Hepatocyte (in vitro differentiated cells): ENCODE results near the gene VAMP8. TPM values are rescaled to one million over a fixed set of nuclear protein-coding genes. Genes with fewer than 3 reads are reported as not detected.
A peak's percentile ranks its signal among the peaks of the same experiment; 100 is the strongest.

Source experiments
- DNase-seq: peaks from one replicate; pipeline ENCODE4 v3.0.0-alpha.2; 2016; ENCODE audit warnings: low spot score
- H2AFZ ChIP-seq: fragments of 200-600 bp; sonication (generic); 2 replicates; pipeline ENCODE4 v1.6.0; 2016; ENCODE audit warnings: antibody characterized with exemption, mild to moderate bottlenecking
- H3K27ac ChIP-seq: fragments of 200-600 bp; sonication (generic); 2 replicates; pipeline ENCODE4 v1.5.1; 2016; ENCODE audit warnings: mild to moderate bottlenecking
- H3K27me3 ChIP-seq: fragments of 200-600 bp; sonication (generic); 2 replicates; pipeline ENCODE4 v1.6.1; 2016
- H3K36me3 ChIP-seq: fragments of 200-600 bp; sonication (generic); replicated peaks from 2 replicates; pipeline ENCODE4 v1.5.1; 2016; ENCODE audit warnings: low read depth; ENCODE audit not compliant: insufficient read depth
- H3K4me1 ChIP-seq: fragments of 200-600 bp; sonication (generic); 2 replicates; pipeline ENCODE4 v1.5.1; 2016; ENCODE audit warnings: mild to moderate bottlenecking, moderate library complexity; ENCODE audit not compliant: insufficient read depth
- H3K4me2 ChIP-seq: fragments of 200-600 bp; sonication (generic); 2 replicates; pipeline ENCODE4 v1.6.0; 2016
- H3K4me3 ChIP-seq: fragments of 200-600 bp; sonication (generic); 2 replicates; pipeline ENCODE4 v1.5.1; 2016; ENCODE audit warnings: mild to moderate bottlenecking
- H3K79me2 ChIP-seq: fragments of 200-600 bp; sonication (generic); 2 replicates; pipeline ENCODE4 v1.6.0; 2017; ENCODE audit warnings: mild to moderate bottlenecking
- H3K9me2 ChIP-seq: fragments of 200-600 bp; sonication (generic); replicated peaks from 2 replicates; pipeline ENCODE4 v1.6.0; 2017; ENCODE audit warnings: mild to moderate bottlenecking; ENCODE audit not compliant: insufficient read depth
- H3K9me3 ChIP-seq: fragments of 200-600 bp; sonication (generic); 2 replicates; pipeline ENCODE4 v1.5.1; 2016; ENCODE audit warnings: low read depth, mild to moderate bottlenecking
- H4K20me1 ChIP-seq: fragments of 200-600 bp; sonication (generic); 2 replicates; pipeline ENCODE4 v1.6.0; 2016; ENCODE audit warnings: mild to moderate bottlenecking; ENCODE audit not compliant: insufficient read depth, poor library complexity, severe bottlenecking
- CTCF ChIP-seq: fragments of 200-600 bp; sonication (generic); IDR thresholded peaks from 2 replicates; pipeline ENCODE4 v1.5.1; 2016; ENCODE audit warnings: antibody characterized with exemption, mild to moderate bottlenecking; ENCODE audit not compliant: poor library complexity
- EZH2 ChIP-seq: fragments of 200-600 bp; sonication (generic); IDR thresholded peaks from 2 replicates; pipeline ENCODE4 v1.6.1; 2016; ENCODE audit warnings: antibody characterized with exemption, mild to moderate bottlenecking, borderline replicate concordance
- EZH2phosphoT487 ChIP-seq: fragments of 200-600 bp; sonication (generic); IDR thresholded peaks from one replicate; pipeline ENCODE4 v1.6.1; 2018; ENCODE audit warnings: antibody characterized with exemption, mild to moderate bottlenecking, low read depth, moderate library complexity; ENCODE audit not compliant: unreplicated experiment, severe bottlenecking
- WGBS: methylation state at CpG from one replicate; pipeline ENCODE4 v1.1.6; 2016; ENCODE audit warnings: low lambda C conversion rate; ENCODE audit errors: missing lambda C conversion rate; 5-methylcytosine and 5-hydroxymethylcytosine counted together
- polyA plus RNA-seq: library from polyadenylated mRNA; unstranded; fragments of >200 nt; fragmentation: Nextera tagmentation; extraction: Ambion mirVana; gene quantifications from 2 replicates; pipeline ENCODE4 v1.2.1, GENCODE V29; 2016
- total RNA-seq: library from RNA; depleted of rRNA; stranded (reverse); fragments of >200 nt; gene quantifications from 2 replicates; pipeline ENCODE4 v1.2.3, GENCODE V29; 2014

The VAMP8 gene
- total and polyA plus RNA-seq, 2 experiments from 2014 or later, result 50.7 to 213 TPM

DNA sequence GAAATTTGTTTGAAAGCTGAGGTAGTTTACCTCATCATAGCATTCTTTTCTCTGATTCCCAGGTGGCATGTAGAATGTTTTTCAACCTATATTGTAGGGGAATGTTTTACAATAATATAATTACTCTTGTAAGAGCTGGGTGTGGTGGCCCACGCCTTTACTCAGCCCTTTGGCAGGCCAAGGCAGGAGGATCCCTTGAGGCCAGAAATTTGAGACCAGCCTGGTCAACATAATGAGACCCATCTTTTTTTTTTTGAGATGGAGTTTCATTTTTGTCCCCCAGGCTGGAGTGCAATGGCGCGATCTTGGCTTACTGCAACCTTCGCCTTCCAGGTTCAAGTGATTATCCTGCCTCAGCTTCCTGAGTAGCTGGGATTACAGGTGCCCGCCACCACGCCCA, 42.2 kb downstream of the VAMP8 start:
- TF ChIP-seq EZH2phosphoT487 (no peak), CTCF (no peak)
- 93% methylated on average over 6 of the region's 6 CpGs for WGBS
- Histone ChIP-seq H3K9me3 (no peaks in the 10 kb centered on the region), H4K20me1 (peaks cover 6% of the 10 kb centered on the region), H2AFZ (no peak overlapping the region), H3K36me3 (no peaks in the 10 kb centered on the region), H3K79me2 (peaks cover 48% of the 10 kb centered on the region), H3K27ac (no peak overlapping the region), H3K9me2 (no peaks in the 10 kb centered on the region), H3K4me2 (no peak overlapping the region), H3K4me3 (no peak overlapping the region), H3K4me1 (peaks cover 12% of the 10 kb centered on the region), H3K27me3 (no peaks in the 10 kb centered on the region)
- DNase-seq, result no peak

- Histone ChIP-seq H3K36me3 (no peaks in the 10 kb centered on the region), H4K20me1 (peaks cover 6% of the 10 kb centered on the region)
- no peak for DNase-seq
Measured at GRCh38 chr2:85621338-85621737, 44.0 kb downstream of the VAMP8 start.

GRCh38 chr2:85623991-85624390, 46.6 kb downstream of the VAMP8 start:
- 93% methylated on average over 5 of the region's 5 CpGs for WGBS
- H3K36me3 ChIP-seq, result no peaks in the 10 kb centered on the region

More at GRCh38 chr2:85621338-85621737, 44.0 kb downstream of the VAMP8 start:
- Histone ChIP-seq H3K27ac (peak overlapping the region; percentile 24), H3K9me3 (no peaks in the 10 kb centered on the region), H2AFZ (no peak overlapping the region), H3K27me3 (no peaks in the 10 kb centered on the region), H3K79me2 (peaks cover 47% of the 10 kb centered on the region), H3K4me1 (peaks cover 12% of the 10 kb centered on the region), H3K9me2 (no peaks in the 10 kb centered on the region), H3K4me2 (no peak overlapping the region), H3K4me3 (no peak overlapping the region)
- 89% methylated on average over 1 of the region's 1 CpG for WGBS
- TF ChIP-seq CTCF, result no peak
- TF ChIP-seq EZH2, result no peak

More at GRCh38 chr2:85623991-85624390, 46.6 kb downstream of the VAMP8 start:
- no peak for DNase-seq
- TF ChIP-seq CTCF, result no peak
- TF ChIP-seq EZH2, result no peak
- no peak for TF ChIP-seq EZH2phosphoT487
- H3K4me1 ChIP-seq, result no peaks in the 10 kb centered on the region
- no peak overlapping the region for H3K27ac ChIP-seq
- peaks cover 21% of the 10 kb centered on the region for H3K79me2 ChIP-seq
- H3K4me2 ChIP-seq, result no peak overlapping the region
- H3K9me2 ChIP-seq, result no peaks in the 10 kb centered on the region
- H3K27me3 ChIP-seq, result no peaks in the 10 kb centered on the region
- no peaks in the 10 kb centered on the region for H3K9me3 ChIP-seq
- no peaks in the 10 kb centered on the region for H4K20me1 ChIP-seq
- no peak overlapping the region for H2AFZ ChIP-seq
- H3K4me3 ChIP-seq, result no peak overlapping the region
